IPS DF 19.7 (cell line): ENCODE measurements around the gene CHST11.

Source experiments
- DNase-seq: peaks from one replicate; pipeline ENCODE4 v3.0.0-alpha.2; 2013; ENCODE audit warnings: low read depth, low spot score

Gene CHST11

DNA sequence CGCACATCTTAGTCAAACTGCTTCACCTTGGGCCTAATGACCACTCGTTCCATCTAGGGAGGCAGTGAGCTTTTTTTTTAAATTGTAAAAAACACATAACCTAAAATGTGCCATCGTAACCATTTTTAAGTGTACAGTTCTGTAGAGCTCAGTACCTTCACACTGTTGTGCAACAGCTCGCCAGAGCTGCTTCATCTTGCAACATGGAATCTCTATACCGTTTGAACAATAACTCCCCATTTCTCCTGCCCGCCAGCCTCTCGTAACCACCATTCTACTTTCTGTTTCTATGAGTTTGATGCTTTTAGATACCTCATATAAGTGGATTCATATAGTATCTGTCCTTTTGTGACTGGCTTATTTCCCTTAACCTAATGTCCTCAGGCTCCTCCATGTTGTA is 196.2 kb downstream of the CHST11 start:
- DNase-seq = no peak

DNA sequence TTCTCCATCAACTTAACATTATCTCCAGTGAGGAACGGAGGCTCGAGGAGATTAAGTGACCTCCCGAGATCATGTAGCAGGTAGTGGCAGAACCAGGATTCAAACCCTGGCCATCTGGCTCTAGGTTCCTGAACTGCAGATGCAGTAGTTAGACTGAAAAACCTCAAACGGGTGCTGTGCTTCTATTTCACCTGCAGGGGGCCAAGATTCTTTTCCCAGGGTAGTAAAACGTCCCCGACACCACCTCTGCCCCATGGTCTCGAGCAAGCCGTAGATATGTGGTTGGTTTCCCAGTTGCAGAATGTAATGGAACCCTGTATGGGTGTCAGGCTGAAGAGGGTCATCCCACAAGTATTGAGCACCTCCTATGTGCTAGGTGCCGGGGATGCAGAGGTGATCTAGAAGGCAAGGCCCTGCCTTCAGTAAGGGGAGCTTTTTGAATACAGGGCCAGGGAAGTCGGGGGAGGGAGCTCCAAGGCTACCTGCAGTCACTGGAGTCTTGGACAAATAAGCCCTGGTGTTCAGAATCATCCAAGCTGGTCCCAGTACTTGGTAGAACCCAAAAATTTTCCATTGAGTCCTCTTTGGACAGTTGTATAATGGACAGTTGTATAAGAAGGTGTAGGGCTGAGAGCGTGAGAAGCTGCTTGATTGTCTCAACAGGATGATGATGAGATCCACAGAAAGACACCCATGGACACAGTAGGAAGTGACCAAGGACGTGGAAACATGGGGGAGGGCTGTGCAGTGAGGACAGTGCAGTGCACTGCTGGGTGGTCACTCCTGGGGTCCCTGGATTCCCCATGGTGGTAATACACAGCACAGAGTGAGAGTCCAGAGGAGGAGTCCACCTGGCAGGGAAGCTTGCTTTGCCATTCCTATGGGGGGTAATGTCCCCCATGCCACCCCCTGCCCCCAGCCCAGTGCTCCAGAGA is 197.2 kb downstream of the CHST11 start:
- no peak for DNase-seq

DNA sequence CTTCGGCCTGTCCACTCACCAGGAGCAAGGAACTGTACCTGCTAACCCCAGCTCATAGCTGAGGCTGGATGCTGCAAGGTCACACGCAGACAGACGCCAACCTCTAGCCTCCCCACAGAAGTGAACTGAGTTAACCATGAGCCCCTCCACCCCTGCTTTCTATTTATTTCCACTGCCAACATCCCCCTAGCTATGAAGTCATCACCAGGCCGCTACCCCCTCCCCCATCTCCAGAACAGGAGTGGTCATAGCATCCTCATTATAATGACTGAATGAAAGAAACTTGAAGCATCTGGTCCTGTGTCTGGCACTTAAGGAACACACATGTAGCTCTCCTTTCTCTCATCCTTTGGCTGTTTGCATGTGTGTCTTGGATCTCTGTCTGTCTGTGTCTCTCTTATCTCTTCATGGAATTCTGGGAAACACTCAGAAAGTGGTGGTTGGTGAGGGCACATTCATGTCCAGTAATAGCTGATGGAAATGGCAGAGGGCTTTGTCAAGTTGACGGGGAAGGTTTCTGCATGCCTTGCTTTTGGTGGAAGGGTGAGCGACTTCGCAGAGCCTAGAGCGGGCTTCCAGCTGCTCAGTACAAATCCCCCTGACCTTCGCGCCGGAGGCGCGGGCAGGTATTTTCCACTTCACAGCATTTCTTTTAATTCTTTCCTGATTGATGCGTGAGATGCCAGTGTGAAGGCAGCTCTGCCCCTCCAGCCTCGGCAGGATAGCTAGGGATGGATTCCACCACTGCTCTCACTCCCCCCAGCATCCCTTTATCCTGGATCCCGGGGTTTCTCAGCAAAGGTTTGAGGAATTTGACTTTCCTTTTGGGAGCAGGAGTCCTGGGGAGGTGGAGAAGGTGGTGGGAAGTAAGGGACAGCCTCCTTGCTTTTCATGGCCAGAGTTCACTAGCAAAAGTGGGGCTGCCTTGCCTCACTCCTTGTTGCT is 198.2 kb downstream of the CHST11 start:
- no peak for DNase-seq

DNA sequence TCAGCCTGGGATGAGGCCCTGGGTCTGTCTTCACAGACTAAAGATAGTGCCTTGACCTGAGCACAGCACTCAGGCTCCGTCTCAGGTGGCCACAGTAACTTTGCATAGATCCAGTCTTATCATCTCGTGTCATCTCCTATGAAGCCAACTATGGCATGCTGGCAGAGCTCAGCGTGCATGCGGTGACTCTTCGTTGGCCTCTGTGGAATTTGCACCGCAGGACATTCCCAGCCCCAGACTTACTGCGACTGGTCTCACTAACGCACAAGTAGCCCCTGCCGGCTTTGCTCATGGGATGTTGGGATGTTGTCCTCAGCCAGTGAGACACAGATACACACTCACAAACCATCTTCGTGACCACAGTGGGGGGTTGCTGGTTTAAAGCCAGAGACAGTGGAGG is 199.6 kb downstream of the CHST11 start:
- DNase-seq = no peak

DNA sequence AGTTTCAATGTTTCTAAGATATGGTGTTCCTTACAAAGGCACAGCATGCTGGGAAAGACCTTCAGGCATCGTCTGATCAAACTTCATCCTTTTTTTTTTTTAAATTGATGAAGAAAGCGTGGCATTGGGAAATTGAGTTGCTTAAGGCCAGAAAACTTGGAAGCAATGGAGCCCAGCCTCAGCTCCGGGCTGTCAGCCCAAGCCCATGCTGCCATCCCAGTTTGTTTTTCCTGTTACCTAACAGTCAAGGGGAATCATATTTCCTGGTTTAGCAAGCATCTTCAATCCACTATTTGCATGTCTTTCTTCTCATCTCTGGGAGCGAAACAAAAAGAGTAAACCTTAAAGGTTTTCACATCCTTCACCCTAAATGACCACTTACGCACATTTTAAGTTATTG is 200.2 kb downstream of the CHST11 start:
- DNase-seq = no peak

DNA sequence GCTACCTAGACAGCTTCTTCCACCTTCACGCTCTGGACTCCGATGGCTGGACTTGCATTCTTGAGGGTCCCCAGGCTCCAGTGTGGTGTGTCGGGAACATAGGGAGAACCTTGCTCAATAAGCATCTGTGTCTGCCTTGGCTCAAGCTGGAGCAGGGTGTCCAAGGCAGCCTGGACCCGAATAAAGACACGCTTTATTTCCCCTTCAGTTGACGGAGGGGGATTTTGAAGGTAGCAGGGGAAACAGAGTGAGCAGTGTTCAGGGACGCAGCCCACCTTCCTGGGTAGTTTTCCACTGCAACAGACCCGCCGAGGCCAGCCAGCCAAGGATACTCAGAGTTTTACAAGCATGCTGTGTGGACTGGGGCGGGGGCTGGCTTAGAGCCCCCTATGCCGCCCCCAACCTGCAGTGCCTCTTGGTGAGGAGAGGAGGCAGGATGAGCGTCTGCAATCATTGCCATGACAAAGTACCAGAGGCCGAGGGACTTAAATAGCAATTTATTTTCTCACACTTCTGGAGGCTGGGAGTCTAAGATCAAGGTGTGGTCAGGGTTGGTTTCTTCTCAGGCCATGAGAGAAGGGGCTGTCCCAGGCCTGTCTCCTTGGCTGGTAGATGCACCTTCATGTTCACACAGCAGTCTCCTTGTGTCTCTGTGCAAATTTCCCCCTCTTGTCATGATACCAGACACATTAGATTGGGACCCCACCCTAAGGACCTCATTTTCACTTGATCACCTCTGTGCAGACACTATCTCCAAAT is 201.2 kb downstream of the CHST11 start:
- DNase-seq = no peak

DNA sequence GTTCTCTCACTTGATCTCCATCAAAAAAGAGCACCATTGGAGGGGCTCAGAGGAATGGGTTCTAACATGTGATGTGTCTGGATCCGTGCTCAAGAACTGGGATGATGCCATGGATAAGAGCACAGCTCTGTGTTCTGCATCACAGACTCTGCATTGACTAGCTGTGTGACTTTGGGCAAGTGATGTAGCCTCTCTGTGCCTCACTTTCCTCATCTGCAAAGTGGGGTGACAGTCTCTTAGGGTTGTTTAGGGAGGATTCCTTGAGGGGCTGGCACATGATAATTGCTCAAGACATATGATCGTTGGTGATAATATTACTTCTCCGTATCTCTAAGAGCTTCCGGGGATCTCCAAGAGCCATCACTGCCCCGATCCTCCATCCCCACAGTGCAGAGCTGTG is 202.3 kb downstream of the CHST11 start:
- DNase-seq = no peak

DNA sequence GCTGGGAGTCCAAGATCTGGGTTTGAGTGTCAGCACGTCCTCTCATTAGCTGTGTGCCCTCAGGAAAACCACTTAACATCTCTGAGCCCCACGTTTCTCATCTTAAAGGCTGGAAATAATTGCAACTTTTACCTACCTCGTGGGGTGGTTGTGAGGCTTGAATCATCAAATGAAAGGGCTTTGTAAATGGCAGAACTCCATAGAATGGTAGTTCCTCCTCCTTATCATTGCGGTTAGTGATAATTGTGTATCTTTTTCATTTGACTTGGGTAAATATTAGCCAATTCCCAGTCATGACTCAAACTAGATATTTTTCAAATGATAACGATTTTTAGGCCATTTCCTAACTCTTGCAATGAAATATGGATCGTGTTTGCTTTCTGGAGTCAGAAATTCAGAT is 205.5 kb downstream of the CHST11 start:
- DNase-seq = no peak

DNA sequence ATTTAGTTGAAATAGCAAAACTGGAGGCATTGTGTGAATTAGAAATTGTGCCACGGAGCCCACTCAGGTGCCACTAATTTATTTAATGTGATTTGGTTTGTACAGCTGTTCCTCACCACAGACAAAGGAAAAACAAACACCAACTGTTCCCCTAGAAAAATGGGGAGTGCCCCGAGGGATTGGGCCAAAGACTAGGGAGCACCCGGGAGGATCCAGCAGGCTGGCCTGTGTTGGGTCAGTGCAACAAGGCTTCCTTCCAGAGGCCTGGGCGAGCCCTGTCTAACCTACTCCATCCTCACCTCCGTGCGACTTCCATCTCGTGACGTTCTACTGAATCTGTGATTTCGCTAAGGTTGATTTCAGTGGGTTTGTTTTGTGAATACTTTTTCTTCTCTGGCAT is 206.2 kb downstream of the CHST11 start:
- DNase-seq = no peak

DNA sequence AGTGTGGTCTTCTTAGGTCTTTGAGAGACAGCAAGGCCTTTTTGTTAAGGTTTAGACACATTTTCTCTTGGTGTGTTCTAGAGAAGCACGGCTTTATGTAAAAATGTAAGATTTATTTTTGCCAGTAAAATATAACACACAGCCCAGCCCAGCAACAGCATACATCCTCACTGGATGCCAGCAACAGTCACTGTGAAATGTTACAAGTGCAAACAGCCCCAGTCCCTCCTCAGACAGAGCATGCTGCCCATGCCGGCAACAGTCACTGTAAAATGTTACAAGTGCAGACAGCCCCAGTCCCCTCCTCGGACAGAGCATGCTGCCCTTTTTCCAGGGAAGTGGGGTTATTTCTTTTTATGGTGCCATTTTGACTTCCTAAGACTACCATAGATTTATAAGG is 207.6 kb downstream of the CHST11 start:
- DNase-seq = no peak

DNA sequence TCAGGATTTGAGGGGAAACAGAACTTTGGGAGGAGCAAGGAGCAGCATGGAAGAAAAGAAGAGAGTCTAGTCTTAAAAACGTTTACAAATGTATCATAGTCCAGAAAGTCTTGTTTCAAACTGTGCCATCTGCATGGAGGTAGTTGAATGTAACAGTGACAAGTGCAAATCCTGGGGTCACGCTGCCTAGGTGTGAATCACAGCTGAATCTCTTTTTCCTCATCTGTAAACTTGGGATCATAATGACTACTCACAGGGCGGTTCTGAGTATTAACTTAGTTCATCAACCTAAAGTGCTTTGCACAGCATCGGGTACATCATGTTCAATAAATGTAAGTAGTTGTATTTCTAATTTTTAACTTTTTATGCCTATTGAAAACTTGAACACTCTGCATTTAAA is 208.5 kb downstream of the CHST11 start:
- DNase-seq = no peak

DNA sequence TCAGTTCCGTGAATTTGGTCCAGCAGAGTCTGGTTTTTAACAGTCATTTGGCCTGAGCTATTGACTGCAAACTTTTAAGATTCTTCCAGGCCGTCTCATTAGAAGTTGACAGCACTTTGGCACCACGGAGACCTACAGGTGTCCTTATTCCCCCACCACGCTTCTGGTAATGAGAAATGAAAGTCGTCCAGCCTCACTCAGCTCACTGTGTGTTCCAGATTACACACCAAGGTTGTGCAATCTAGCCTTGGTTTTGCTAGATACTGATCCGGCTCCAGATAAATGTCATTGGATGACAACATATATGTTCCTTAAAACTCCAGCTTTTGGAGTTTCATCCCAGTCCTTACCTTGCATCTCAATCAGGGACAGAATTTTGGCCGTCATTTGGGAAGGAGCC is 210.4 kb downstream of the CHST11 start:
- DNase-seq = no peak

DNA sequence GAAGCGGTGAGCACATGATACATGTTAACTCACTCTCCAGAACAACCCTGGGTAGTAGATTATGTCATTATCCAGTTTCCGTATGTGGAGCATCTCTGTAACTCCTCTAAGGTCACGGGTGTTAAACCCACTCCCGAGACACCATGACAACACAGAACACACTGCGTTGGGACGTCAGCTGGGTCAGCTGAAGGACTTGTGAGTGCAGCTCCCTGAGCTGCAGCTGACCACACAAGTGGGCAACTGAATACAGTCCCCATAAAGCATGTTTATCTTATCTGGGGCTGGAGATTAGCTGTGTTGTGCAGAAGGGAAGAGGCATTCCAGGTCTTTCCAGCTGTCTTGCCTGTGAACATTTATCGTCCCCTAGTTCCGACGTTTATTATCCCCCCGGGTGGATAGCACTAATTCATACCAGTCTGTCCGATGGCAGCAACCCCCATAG is 211.5 kb downstream of the CHST11 start:
- no peak for DNase-seq

DNA sequence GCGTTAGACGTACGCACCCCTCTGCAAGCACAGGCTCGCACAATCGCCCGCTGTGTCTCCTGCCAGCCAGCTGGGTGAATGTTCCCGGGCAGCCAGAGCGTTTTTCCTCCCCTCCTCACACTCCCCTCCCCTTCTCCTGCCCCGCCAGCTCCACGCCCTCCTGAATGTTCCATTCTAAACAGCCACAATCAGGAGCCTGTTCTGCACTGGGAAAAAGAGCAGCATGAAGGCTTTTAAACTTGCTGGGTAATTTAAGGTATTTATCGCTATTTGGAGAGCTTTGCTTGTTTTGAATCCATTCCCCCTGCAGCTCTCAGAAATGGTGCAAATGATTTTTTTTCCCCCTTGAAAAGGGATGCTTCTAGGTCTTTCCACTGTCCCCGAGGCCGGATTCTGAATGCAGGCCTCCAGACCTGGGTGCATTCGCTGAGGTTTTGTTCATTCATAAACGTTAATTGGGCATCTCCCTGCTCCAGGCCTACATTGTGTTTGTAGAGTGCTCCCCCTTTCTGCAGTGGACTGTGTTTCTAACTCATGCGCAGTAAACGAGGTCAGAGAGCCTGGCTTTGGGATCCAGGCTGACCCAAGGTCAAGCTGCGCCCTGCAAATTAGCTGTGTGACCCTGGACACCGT is 212.5 kb downstream of the CHST11 start:
- no peak for DNase-seq

DNA sequence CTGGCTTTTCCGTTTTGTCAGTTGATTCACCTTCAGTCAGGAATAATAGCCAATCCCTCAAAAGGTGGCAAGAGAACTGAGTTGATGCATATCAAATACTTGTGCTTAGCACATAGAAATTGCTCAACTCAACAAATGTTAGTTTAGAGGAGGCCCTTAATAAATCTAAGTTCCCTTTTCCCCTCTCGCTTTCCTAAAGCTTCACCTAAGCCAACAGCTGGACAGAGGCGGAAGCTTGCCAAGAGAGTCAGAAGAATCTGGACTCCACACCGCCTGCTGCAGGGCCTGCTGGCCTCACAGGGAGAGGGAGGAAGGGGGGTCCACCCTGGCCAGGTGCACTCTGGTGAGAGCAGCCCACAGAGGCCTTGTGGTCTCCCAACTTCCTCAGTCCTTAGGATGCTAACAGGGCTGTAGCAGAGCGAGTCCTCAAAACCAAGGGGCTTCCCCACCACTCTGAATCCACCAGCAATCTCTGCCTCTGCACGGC is 213.1 kb downstream of the CHST11 start:
- no peak for DNase-seq

DNA sequence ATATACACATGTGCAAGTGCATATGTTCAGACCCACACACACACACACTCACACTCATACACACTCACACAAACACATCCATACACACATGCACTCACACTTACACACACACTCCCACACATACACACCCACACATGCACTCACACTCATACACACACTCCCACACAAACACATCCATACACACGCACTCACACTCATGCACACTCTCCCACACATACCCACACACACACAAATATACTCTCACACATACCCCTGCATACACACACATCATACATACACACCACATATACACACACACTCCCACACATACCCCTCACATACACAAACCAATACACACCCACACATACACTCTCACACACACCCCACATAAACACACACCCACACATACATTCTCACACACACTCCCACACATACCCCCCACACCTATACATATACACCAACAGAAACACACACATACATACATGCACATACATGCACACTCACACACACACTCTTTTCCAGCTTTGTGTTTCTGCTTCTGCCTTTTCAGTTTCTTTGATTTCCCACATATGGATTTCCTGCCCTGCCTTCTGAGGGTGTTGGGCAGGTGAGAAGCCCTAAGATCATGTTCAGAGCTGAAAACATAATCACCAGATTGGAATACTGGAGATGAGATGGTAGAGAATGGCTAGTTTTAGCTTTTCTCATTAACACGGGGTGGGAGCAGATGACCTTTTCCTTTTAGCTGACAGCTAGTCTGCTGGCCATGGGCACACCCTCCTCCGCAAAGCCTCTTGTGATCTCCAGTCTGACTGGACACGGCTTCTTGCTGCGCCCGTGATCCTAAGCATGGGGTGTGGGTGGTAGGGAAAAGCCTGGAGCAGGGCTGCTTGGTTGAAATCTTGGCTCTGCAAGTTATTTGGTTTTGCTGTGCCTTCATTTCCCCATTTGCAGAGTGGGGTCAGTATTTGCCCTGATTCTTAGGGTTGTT is 214.0 kb downstream of the CHST11 start:
- no peak for DNase-seq

DNA sequence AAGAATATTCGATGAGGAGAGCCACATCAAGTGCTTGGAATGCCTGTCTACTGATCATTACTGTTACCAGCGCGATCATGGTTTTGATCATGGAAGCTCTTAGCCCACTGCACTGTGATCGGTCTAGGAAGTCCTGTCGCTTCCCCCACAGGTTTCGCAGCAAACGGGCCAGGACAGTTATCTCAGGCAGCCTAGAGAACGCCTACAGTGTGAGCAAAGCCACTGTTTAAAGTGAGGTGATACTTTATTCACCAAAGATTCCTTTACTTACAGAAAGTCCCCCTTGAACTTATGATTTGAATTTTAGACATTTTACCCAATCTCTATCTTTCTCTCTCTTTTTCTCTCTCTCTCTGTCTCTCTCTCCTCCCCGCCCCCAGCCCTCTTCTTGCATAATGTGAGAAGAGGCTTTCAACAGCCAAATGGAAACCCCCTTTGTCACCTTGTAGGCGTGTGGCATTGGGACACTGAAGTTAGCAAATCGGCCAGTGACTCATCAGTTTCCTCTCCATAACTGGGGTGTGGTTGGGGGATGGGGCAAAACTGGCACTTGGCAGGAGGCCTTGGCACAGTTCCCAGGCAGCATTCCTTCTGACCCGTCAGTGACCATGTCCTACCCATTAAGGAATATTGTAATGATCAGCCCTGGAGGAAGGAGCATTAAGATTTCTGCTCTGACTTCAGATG is 214.8 kb downstream of the CHST11 start:
- DNase-seq = no peak

DNA sequence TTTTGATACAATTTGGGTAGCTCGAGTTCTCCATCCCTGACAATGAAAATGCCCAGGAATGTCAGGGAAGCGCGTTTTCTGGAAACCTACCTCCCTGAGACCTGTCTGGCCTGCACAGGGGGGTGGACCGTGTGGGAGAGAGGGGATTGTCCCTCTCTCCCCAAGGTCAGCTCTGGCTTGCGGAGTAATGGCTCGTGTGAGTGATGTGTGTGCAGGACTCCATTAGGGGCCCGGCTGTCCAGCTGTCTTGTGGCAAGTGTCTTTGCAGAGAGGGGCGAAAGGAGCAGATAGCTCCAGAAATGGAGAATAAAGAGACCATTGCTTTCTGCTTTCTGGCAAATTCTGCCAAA is 215.3 kb downstream of the CHST11 start:
- DNase-seq = no peak

DNA sequence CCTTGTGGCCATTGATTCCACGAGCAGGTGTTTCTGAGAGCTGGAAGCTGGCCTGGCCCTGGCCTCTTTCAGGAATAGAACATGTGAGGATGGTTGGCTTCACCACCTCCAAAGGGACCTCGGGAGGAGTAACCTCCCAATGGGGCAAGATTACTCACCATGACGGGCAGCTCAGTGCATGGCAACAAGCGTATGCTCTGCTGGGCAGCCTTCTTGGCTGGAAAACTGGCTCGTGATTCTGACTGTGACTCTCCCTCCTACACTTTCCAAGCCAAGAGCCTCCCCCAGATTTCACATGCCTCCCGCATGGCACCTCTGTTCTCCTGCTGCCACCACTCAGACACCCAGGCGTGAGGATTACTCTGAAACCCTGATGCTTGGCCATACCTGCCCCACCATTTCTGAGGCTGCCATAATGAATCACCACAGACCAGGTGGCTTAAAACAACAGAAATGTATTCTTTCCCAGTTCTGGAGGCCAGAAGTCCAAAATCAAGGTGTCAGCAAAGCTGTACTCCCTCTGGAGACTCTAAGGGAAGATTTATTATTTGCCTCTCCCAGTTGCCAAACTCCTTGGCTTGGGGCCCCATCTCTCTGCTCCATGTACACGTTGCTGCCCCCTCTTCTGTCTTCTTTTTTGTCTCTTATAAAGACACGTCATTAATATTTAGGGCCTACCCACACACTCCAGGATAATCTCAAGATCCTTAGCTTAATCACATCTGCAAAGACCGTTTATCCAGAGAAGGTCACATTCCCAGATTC is 215.9 kb downstream of the CHST11 start:
- DNase-seq = no peak
